GM23248 (cell line): ENCODE results near the gene ACVR1.

ENCODE experiments used
- EZH2 ChIP-seq: fragments of 200-600 bp; sonication (generic); IDR thresholded peaks from 2 replicates; pipeline ENCODE4 v1.6.1; 2018; ENCODE audit warnings: antibody characterized with exemption, mild to moderate bottlenecking; ENCODE audit not compliant: insufficient read depth, poor library complexity, severe bottlenecking
- EZH2phosphoT487 ChIP-seq: fragments of 200-600 bp; sonication (generic); IDR thresholded peaks from 2 replicates; pipeline ENCODE4 v1.6.1; 2018; ENCODE audit warnings: antibody characterized with exemption, moderate library complexity, mild to moderate bottlenecking, low read depth; ENCODE audit not compliant: insufficient read depth

- TF ChIP-seq EZH2, result no peak
- TF ChIP-seq EZH2phosphoT487, result no peak
Observed at GRCh38 chr2:157732596-157732995, 143.5 kb downstream of the ACVR1 start.
